Activated T-cell treated with anti-CD3 and anti-CD28 coated beads, Interleukin-2, amount 50 U/mL, for 1 hour (primary cell): ENCODE results near the gene FBLN1.
"Not testable (repeated sequence)": the region's sequence is repeated elsewhere in the genome, so short reads cannot be mapped to it uniquely, and the experiment has no call there.

ENCODE experiments used
- DNase-seq: peaks from one replicate; pipeline ENCODE4 v3.0.0-alpha.2; 2020

FBLN1 gene

DNA sequence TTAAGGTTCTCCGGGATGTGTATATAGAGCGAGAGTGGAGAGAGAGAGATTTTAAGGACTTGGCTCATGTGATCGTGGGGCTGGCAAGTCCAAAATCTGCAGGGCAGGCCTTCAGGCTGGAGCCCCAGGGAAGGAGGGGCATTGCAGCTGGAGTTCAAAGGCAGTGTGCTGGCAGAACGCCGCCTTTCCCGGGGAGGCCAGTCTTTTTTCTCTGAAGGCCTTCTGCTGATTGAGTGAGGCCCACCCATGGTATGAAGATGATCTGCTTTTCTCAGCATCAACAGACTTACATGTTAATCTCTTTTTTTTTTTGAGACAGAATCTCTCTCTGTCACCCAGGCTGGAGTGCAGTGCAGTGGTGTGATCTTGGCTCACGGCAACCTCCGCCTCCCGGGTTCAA is 25.4 kb downstream of the FBLN1 start:
- no peak for DNase-seq

DNA sequence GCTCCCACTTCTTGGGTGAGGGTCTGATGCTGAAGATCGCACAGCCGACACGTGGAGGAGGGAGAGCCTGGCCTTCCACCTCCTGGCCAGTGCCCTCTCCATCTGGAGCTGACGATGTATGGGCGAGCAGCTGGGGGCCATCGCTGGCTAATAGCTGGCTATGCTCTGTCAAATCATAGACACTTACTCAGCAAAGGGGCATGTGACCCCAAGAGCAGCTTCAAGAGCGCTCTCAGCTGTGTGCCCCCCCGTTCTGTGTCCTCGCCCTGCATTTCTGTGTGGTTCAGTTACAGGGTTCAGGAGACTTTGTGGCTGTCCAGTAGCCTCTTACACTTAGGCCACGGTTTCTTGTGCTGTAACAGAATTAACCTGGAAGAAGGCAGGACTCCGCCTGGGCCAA is 26.4 kb downstream of the FBLN1 start:
- no peak for DNase-seq

DNA sequence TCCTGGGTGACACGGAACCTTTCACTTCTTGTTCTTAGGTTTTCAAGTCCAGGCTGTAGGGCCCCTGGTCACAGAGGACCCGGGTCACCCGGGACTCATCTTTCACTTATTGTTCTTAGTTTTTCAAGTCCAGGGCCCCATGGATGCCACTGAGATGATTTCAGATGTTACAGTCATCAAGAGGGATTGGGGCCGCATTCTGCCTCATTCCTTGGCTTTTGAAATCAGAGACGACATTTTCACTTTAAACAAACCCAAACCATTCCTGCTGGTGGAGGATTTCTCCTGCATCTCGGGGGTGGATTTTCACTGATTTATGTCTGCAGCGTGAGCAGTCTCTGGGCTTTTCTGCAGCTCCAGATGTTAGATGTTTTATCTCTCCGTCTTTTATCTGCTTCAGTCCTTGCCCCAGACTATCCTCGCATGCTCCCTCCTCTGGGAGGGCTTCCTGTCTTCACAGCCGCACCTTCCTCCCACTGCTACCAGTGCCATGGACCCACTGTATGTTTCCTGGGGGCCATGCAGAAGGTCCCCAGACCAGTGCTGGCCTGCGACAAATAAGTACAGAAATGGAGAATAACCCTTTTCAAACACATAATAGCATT is 27.4 kb downstream of the FBLN1 start:
- no peak for DNase-seq

DNA sequence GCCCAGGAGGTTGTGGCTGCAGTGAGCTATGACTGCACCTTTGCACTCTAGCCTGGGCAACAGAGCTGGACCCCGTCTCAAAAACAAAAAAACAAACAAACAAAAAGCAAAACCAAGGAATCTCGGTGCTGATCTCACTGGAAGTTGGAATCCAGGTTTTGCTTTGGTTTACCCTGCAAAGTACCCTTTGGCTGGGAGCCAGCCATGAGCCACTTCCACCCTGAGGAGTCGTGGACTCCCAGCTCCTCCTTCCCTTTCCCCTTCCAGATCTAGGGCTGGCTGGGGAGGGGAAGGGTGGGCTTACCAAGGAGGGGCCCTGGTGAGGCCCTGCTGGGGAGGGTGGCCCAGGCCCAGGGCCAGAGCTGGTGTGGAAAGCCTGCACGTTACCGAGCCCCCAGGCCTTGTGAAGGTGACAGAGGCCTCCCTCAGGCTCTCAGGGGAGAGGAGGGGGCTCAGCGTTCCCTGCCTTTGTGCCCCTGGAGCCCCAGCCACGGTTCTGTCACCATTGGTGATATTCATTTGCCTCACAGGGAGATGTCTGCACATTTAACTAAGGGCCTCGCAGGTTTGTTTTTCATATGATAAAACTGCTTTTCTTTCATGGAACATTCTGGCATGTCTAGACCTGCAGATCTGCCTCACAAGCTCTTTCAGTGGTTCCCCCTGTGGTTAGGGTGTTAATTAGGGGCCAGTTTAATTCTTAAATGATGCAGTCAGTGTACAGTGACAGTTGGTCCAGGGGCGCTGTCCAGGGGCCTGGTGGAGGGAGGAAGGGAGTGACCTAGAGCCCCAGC is 29.0 kb downstream of the FBLN1 start:
- no peak for DNase-seq

DNA sequence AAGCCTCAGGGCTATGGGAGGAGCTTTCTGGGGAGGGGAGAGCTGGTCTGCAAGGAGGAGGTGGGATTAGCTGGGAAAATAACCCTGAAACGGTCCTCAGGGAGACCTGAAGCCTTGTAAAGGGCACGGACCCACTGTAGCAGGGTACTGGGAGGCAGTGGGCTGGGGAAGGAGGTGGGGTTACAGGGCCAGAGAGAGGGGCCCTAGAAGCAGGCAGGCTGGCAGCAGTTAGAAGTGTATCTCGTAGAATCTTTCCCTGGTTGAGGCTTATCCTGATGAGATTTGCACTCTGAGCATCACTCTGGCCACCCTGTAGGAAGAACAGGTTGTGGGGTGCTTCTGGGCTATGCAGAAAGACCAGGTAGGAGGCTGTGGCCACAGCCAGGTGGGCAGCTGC is 29.6 kb downstream of the FBLN1 start:
- DNase-seq: no peak

DNA sequence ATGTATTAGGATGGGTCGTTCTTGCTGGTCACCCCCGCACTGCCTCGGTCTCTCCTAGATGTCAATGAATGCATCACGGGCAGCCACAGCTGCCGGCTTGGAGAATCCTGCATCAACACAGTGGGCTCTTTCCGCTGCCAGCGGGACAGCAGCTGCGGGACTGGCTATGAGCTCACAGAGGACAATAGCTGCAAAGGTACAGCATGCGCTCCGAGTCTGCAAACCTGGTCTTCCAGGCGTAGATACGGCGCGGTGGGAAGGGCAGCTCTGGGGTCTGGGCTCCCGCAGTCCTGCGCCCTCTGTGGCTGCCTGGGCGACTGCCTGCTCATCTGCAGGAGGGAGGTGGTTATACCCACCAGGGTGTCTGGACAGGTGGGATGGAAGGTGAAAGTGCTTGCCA is 31.0 kb downstream of the FBLN1 start:
- DNase-seq: no peak

DNA sequence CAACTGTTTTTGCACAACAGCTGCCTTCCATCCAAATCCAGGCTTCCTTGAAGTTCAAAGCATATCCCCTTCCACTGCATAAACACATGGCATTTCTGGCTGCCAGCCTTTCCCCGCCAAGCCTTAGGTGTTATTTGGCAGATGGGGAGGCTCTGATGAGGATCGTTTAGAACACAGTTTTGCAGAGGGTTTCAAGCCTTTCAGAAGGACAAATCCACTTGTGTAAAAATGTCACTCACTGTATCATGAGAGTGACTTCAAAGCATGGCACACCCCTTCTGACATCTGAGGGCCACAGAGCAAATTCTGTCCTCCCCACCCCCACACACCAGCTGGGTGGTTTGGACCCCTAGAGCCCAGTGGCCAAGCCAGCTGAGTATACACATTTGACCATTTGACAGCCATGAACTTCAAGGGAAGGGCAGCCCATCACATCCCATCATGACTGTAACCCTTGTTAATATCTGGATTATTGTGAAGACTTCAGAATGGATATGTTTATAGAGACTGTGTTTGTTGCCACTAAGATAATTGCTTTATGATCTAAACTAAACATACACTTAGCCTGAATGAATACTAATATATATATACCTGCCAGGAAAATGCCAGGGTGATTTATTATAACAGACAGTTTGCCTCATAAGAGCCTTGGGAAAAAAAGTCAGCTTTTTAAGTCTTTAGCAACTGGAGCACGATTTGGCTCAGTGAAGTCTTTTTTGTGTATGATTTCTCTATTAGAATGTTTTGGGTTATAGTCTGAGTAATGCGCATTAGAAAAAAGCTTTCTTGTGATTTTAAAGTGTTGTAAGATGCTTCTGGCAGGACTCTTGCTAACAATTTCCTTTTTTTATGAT is 31.9 kb downstream of the FBLN1 start:
- DNase-seq: no peak

DNA sequence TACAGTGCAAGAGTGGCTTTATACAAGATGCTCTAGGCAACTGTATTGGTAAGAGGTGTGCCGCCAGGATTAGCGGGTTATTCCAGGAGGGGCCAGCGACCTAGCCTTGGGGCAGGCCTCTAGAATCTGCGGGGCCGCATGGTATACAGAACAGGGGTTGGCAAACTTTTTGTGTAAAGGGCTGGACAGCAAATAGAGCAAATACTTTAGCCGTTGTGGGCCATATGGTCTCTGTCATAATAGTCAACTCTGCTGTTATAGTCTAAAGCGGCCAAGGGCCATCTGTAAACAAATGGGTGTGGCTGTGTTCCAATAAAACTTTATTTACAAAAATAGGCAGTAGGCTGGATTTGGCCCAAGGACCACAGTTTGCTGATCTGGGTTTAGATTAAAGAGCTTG is 32.6 kb downstream of the FBLN1 start:
- DNase-seq: no peak

DNA sequence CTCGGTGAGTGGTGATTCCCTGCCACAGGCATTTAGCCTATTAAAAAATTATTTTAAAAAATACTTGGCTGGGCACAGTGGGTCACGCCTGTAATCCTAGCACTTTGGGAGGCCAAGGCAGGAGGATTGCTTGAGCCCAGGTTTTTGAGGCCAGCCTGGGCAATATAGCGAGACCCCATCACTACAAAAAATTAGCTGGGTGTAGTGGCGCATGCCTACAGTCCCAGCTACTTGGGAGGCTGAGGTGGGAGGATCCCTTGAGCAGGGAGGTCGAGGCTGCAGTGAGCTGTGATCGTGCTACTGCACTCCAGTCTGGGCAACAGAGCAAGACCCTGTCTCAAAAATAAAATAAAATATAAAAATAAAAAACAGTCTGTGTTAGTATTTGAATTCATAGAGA is 33.2 kb downstream of the FBLN1 start:
- DNase-seq: not testable (repeated sequence)

DNA sequence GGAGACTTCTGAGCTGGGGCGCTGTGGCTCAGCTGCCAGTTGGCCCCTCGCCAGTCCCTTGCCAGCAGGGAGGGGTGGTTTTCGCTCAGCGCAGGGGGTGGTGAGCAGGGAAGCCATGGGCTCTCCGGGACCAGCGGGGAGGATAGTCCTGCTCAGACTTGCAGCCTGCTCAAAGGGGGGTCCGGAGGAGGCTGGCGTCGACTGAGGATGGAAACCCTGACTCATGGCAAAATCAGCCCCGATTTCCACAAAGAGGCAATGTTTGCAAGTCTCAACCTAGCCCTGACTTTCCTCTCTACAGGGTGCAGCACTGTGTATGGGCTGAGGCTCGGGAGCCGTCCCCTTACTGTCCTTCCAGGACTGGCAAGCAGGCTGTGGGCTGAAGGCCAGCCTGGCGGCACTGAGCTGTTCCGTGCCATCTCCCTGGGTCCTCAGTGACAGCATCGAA is 35.1 kb downstream of the FBLN1 start:
- DNase-seq: no peak

DNA sequence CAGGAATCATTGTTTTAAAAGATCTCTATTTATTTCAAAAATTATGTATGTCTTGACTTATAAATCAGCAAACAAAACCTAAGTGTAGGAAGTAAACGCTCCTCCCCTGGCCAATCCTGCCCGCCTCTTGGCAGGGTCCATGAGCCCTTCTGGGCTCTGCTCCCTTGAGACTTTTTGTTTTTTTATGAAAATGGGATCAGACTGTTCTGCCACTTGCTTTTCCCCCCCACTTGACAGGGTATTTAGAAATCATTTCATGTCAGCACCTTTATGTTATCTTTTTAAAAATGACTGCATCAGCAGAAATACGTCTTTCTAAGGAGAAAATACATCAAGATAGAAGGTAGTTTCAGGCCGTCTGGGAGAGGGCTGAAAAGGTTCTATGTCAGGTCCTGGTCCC is 35.6 kb downstream of the FBLN1 start:
- no peak for DNase-seq

DNA sequence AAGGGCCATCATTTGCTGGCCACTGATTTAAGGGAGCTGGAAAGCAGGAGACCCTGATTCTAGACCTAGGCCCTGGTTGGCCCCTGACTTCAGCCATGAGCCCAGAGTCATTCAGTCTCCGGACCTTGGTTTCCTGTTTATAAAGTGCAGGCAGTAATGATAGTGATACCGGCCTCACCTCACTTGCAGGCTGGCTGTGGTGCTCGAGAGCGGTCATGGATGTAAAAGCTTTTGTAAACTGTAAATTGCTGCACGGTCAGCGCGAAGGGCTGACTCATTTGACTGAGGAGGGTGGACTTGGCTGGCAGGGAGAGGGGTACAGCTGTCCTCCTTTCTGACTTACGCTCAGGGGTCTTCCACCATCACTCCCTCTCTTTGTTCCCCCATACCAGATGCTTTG is 37.4 kb downstream of the FBLN1 start:
- DNase-seq: no peak

DNA sequence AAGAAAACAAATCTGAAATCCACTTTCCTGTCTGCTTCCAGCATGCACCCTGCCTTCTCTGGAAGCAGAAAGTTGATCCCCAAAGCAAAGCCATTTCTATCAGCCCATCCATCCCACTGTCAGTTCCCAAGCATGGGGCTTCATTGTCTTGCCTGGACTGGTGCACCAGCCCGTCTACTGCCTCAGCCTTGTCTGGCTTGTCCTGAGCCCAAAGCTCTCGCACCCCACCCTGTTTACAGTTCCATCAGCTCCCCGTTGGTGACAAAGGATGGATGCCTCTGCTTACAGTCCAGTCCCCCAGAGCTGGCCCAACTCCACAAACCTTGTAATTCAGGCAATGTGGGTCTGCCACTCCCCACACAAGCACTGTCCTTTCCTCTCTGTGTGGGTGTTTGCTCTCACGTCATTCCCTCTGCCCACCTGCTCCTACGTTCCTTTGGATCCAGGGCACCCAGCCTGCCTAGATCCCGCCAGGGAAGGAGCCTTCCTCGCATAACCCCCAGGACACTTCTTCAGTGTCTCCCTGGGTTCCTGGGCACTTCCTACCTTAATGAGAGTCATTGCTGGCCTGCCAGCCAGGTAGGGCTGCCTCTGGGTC is 38.8 kb downstream of the FBLN1 start:
- no peak for DNase-seq

DNA sequence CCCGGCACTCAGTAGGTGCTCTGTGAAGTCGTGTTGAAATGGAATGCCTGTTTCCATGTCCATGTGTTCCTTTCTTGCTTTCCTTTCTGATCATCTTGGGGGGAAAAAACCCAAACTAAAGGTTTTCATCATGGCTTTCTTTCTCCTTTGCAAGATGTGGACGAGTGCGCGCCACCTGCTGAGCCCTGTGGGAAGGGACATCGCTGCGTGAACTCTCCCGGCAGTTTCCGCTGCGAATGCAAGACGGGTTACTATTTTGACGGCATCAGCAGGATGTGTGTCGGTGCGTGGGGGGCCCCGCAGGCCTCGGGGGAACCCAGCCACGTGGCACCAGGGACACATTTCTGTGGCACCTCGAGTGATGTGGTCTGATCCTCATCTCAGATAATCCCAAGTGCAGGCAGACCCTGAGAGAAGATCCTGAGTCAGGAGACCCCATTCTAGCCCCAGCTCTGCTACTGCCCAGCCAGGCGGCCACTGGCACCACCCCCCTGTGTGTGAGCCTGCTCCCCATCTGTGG is 39.4 kb downstream of the FBLN1 start:
- DNase-seq: no peak

DNA sequence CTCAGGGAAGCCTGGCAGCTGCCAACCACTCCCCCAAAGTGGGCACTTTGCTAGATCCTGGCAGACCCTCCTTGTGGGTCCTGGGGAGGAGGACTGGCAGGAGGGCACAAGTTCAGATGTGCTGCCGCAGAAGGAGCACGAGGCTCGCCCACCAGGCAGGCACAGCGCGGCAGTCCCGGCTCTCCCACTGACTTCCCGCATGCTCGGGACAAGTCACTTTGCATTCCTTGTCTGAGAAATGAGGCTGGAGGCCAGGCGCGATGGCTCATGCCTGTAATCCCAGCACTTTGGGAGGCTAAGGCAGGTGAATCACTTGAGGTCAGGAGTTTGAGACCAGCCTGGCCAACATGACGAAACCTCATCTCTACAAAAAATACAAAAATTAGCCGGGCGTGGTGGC is 40.1 kb downstream of the FBLN1 start:
- not testable (repeated sequence) for DNase-seq

DNA sequence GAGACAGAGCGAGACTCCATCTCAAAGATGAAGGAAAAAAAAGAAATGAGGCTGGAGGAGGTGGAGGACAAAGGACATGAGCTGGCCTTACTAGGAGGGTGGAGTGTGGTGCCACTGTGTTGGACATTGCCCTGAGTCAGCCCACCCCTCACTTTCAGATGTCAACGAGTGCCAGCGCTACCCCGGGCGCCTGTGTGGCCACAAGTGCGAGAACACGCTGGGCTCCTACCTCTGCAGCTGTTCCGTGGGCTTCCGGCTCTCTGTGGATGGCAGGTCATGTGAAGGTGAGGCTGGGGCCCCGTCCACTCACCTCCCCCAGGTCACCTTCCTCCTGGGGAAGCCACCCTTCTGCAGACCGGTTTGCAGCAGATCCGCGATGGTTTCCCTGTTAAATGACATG is 40.6 kb downstream of the FBLN1 start:
- no peak for DNase-seq

DNA sequence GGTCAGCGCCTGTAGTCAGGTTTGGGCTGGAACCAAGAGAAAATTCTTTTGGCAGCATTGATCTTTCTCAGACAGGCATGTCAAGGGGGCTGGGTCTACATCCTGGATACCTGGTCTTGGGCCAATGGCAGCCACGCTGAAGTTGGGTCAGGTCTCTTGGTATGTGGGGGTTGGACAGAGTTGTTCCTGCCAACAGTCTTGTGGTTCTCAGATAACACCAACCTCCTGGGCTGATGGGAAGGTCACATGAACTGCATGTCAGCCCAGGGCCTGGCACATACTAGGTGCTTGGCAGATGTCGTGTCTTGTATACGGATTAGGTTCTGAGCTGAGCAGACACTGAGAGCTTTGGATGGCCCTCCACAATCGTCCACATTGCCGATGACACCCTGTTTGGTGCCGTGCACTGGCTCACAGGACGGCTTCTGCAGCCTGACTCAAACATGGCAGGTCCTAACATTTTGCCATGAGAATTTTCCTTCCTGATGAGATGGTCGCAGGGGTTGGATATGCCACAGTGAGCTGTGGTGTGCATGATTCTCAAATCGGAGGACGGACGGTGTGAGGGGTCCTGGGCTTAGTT is 42.0 kb downstream of the FBLN1 start:
- DNase-seq: no peak

DNA sequence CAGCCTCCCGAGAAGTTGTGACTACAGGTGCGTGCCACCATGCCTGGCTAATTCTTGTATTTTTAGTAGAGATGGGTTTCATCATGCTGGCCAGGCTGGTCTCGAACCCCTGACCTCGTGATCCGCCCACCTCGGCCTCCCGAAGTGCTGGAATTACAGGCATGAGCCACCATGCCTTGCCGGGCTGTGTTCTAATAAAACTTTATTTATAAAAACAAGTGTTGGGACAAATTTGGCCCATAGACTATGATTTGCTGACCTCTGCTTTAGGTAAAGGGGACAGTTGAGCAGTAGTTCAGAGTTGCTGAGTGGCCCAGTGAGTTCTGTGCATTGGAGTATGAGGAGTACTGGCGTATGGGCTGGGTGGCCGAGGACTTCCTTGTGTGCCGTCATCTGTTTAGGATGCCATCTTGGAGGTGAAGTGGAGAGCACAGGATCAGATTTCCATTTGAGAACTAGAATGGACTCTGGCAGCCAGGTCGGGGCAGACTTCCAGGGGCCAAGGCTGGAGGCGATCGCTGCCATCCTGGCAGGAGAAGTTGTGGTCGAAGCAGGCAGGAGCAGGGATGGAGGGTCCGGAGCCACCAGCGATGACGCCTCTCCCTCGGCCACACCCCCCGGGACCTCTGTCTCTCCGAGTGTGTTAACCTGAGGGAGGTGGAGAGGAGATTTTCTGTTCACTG is 43.8 kb downstream of the FBLN1 start:
- DNase-seq: no peak

DNA sequence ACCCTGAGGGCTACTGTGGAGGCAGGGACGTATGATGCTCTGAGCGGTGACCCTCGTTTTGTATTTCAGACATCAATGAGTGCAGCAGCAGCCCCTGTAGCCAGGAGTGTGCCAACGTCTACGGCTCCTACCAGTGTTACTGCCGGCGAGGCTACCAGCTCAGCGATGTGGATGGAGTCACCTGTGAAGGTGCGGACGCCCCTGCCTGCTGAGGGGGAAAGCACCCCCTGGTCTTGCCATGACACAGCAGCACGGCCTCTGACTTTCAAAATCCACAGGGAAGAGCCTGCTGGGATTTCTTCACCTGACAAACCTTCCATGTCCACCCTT is 44.3 kb downstream of the FBLN1 start:
- no peak for DNase-seq

DNA sequence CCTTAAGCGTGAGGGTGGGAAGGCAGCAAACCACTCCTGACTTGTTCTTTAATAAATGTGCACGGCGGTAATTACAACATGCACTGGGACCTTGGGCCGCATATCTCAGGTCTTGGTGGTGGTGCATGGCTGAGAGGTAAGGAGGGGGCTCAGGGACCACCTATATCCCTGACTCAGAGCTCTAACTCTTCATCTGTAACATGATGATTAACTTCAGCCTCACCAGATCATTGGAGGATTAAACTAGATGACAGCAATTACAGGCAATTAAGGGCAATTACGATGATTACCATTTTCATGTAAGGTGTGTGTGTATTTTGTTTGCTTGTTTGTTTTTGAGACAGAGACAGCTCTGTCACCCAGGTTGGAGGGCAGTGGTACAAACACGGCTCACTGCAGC is 45.0 kb downstream of the FBLN1 start:
- DNase-seq: no peak

DNA sequence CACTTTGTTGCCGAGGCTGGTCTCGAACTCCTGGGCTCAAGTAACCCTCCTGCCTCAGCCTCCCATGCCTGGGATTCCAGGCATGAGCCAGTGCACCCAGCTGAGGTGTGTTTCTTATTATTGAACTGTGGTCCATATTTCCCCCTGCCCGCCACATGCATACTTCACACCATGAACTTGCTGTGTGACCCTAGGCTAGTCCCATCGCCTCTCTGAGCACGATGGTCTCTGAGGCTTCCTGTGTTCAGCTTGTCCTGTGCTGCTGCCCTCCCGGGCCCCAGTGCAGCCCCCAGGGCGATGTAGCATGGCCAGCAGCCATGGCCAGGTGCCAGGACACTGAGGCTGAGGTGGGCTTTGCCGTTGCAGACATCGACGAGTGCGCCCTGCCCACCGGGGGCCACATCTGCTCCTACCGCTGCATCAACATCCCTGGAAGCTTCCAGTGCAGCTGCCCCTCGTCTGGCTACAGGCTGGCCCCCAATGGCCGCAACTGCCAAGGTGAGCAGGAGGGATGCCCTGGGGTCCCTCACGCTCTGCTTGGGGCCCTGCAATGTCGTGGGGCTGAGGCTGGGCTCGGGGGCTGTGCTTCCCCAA is 45.7 kb downstream of the FBLN1 start:
- DNase-seq: no peak
